SIG-M5 treated with dmso at 0.1 percent for 504 hours (cell line): ENCODE results near the gene CNPY2.
"Not testable (repeated sequence)": the region's sequence is repeated elsewhere in the genome, so short reads cannot be mapped to it uniquely, and the experiment has no call there.

ENCODE experiments used
- DNase-seq: peaks from one replicate; lab custom pipeline; 2025; ENCODE audit not compliant: unreplicated experiment; lab: John Stamatoyannopoulos, UW

The CNPY2 gene

GRCh38 chr12:56333679-56334489 lies 18.1 kb upstream of the CNPY2 start, which contains the start of gene PAN2:
Gene PAN2 (minus strand): TSS chr12:56334000. CDS start chr12:56333094, 906 bp downstream.
- peak; percentile 99 for DNase-seq

GRCh38 chr12:56333197-56333678 lies 17.4 kb upstream of the CNPY2 start:
- peak; percentile 71 for DNase-seq

GRCh38 chr12:56332512-56333196 lies 16.9 kb upstream of the CNPY2 start:
- no peak for DNase-seq

- no peak for DNase-seq
Measured at GRCh38 chr12:56330936-56331490, 15.2 kb upstream of the CNPY2 start.

GRCh38 chr12:56326533-56326932 lies 10.7 kb upstream of the CNPY2 start:
- DNase-seq, result no peak

- DNase-seq, result no peak
Measured at GRCh38 chr12:56326126-56326525, 10.3 kb upstream of the CNPY2 start.

GRCh38 chr12:56324206-56324605 lies 8.4 kb upstream of the CNPY2 start:
- no peak for DNase-seq

GRCh38 chr12:56321610-56322009 lies 5.8 kb upstream of the CNPY2 start:
- DNase-seq, result not testable (repeated sequence)

- peak; percentile 44 for DNase-seq
Measured at GRCh38 chr12:56321027-56321426, 5.2 kb upstream of the CNPY2 start.

GRCh38 chr12:56317675-56318074 lies 1.9 kb upstream of the CNPY2 start:
- DNase-seq, result no peak

GRCh38 chr12:56315249-56315621 lies 553 bp downstream of the CNPY2 start:
- no peak for DNase-seq

GRCh38 chr12:56311003-56311402 lies 4.8 kb downstream of the CNPY2 start:
- DNase-seq, result no peak

- DNase-seq, result no peak
Measured at GRCh38 chr12:56308714-56309113, 7.1 kb downstream of the CNPY2 start.

- no peak for DNase-seq
Measured at GRCh38 chr12:56307221-56307965, 8.4 kb downstream of the CNPY2 start.

GRCh38 chr12:56304872-56305590 lies 10.8 kb downstream of the CNPY2 start:
- no peak for DNase-seq

- DNase-seq, result no peak
Measured at GRCh38 chr12:56304276-56304675, 11.5 kb downstream of the CNPY2 start.

GRCh38 chr12:56300644-56301464 lies 14.9 kb downstream of the CNPY2 start:
- DNase-seq, result no peak

- DNase-seq, result peak; percentile 99
Measured at GRCh38 chr12:56299853-56300643, 15.7 kb downstream of the CNPY2 start, which contains the start of gene CS. Gene CS (minus strand): TSS chr12:56300330. CDS start chr12:56300201, 129 bp downstream.
